RWPE2 (cell line): ENCODE measurements around the gene ACSS2.

Experiments used
- ATAC-seq: fragments of 200-7000 bp; cut with Tn5 transposase; 3 replicates; pipeline ENCODE4 v1.9.1; 2021; ENCODE audit warnings: low read depth
- DNase-seq: peaks from one replicate; pipeline ENCODE4 v3.0.0-alpha.2; 2020; ENCODE audit warnings: low spot score
- H3K27ac ChIP-seq: fragments of 450-650 bp; 2 replicates; pipeline ENCODE4 v1.5.1; 2017; ENCODE audit warnings: mild to moderate bottlenecking; ENCODE audit not compliant: poor library complexity, severe bottlenecking
- H3K27me3 ChIP-seq: fragments of 250-450 bp; sonication (Bioruptor Pico); 2 replicates; pipeline ENCODE4 v1.5.1; 2021; ENCODE audit warnings: mild to moderate bottlenecking, moderate library complexity; ENCODE audit not compliant: insufficient read depth, poor library complexity, severe bottlenecking
- H3K36me3 ChIP-seq: fragments of 250-450 bp; sonication (Bioruptor Pico); 2 replicates; pipeline ENCODE4 v1.5.1; 2020; ENCODE audit warnings: low read depth, mild to moderate bottlenecking, moderate library complexity
- H3K4me1 ChIP-seq: fragments of 250-450 bp; sonication (Bioruptor Pico); 2 replicates; pipeline ENCODE4 v1.5.1; 2021; ENCODE audit warnings: mild to moderate bottlenecking, moderate library complexity; ENCODE audit not compliant: insufficient read depth, poor library complexity, severe bottlenecking
- H3K4me3 ChIP-seq: fragments of 250-450 bp; sonication (Bioruptor Pico); 2 replicates; pipeline ENCODE4 v1.5.1; 2021; ENCODE audit warnings: mild to moderate bottlenecking, moderate library complexity; ENCODE audit not compliant: severe bottlenecking
- H3K9me3 ChIP-seq: fragments of 250-450 bp; sonication (Bioruptor Pico); 2 replicates; pipeline ENCODE4 v1.5.1; 2021; ENCODE audit warnings: mild to moderate bottlenecking, moderate library complexity; ENCODE audit not compliant: severe bottlenecking
- CTCF ChIP-seq: fragments of 450-650 bp; IDR thresholded peaks from one replicate; pipeline ENCODE4 v1.5.1; 2017; ENCODE audit warnings: mild to moderate bottlenecking, moderate library complexity; ENCODE audit not compliant: poor library complexity, severe bottlenecking

The ACSS2 gene

GRCh38 chr20:34970846-34971560 lies 94.6 kb downstream of the ACSS2 start:
- Histone ChIP-seq H3K36me3 (no peaks in the 10 kb centered on the region), H3K9me3 (no peaks in the 10 kb centered on the region), H3K27me3 (no peaks in the 10 kb centered on the region), H3K4me3 (no peak overlapping the region), H3K27ac (no peak overlapping the region), H3K4me1 (no peaks in the 10 kb centered on the region)
- DNase-seq (peak; percentile 66), ATAC-seq (no peak)
- TF ChIP-seq CTCF: no peak

GRCh38 chr20:34971561-34972235 lies 95.3 kb downstream of the ACSS2 start:
- DNase-seq: peak; percentile 65
- Histone ChIP-seq H3K4me1 (no peaks in the 10 kb centered on the region), H3K36me3 (no peaks in the 10 kb centered on the region), H3K4me3 (no peak overlapping the region), H3K27me3 (no peaks in the 10 kb centered on the region), H3K27ac (no peak overlapping the region), H3K9me3 (no peaks in the 10 kb centered on the region)
- ATAC-seq: no peak
- TF ChIP-seq CTCF: no peak

GRCh38 chr20:34974246-34974645 lies 97.8 kb downstream of the ACSS2 start:
- ATAC-seq: no peak
- H3K9me3 ChIP-seq: no peaks in the 10 kb centered on the region
- H3K27ac ChIP-seq: no peak overlapping the region
- no peak for DNase-seq
- no peaks in the 10 kb centered on the region for H3K4me1 ChIP-seq
- H3K36me3 ChIP-seq: no peaks in the 10 kb centered on the region
- no peak overlapping the region for H3K4me3 ChIP-seq
- no peaks in the 10 kb centered on the region for H3K27me3 ChIP-seq
- no peak for TF ChIP-seq CTCF

- Histone ChIP-seq H3K4me1 (no peaks in the 10 kb centered on the region), H3K9me3 (no peaks in the 10 kb centered on the region), H3K4me3 (no peak overlapping the region), H3K27me3 (no peaks in the 10 kb centered on the region), H3K36me3 (no peaks in the 10 kb centered on the region), H3K27ac (no peak overlapping the region)
- TF ChIP-seq CTCF: no peak
- ATAC-seq (no peak), DNase-seq (no peak)
Observed at GRCh38 chr20:34976286-34976685, 99.9 kb downstream of the ACSS2 start.
